Pulmonary artery endothelial cell (primary cell): ENCODE data around the gene SEC24B. TPM values are rescaled to one million over a fixed set of nuclear protein-coding genes. Genes with fewer than 3 reads are reported as not detected.

Source experiments
- DNase-seq: peaks from one replicate; pipeline ENCODE4 v3.0.0-alpha.2; 2011; ENCODE audit warnings: low read depth, low spot score
- total RNA-seq: library from RNA; depleted of rRNA; stranded (reverse); fragments of >200 nt; gene quantifications from 2 replicates; pipeline ENCODE4 v1.2.3, GENCODE V29; 2014

The SEC24B gene
- 12.9 and 14.6 TPM in 2 replicates for total RNA-seq

GRCh38 chr4:109433205-109434006 is at the start of gene SEC24B:
SEC24B (plus strand) TSS chr4:109433815; CDS start chr4:109433870, 55 bp downstream.
- peak; percentile 57 for DNase-seq

GRCh38 chr4:109383823-109384222 is 49.8 kb upstream of the SEC24B start:
- DNase-seq = no peak

GRCh38 chr4:109385260-109385659 is 48.4 kb upstream of the SEC24B start:
- no peak for DNase-seq

GRCh38 chr4:109389369-109390114 is 44.1 kb upstream of the SEC24B start:
- DNase-seq = no peak

GRCh38 chr4:109390115-109390768 is 43.4 kb upstream of the SEC24B start:
- no peak for DNase-seq

- DNase-seq = no peak
Measured at GRCh38 chr4:109395694-109396093, 37.9 kb upstream of the SEC24B start.

- no peak for DNase-seq
Measured at GRCh38 chr4:109398928-109399327, 34.7 kb upstream of the SEC24B start.

GRCh38 chr4:109406337-109406931 is 27.2 kb upstream of the SEC24B start:
- no peak for DNase-seq

- no peak for DNase-seq
Measured at GRCh38 chr4:109407027-109407737, 26.4 kb upstream of the SEC24B start.

- no peak for DNase-seq
Measured at GRCh38 chr4:109408711-109409110, 24.9 kb upstream of the SEC24B start.

- DNase-seq = no peak
Measured at GRCh38 chr4:109410226-109410625, 23.4 kb upstream of the SEC24B start.

- no peak for DNase-seq
Measured at GRCh38 chr4:109410776-109411175, 22.8 kb upstream of the SEC24B start.

GRCh38 chr4:109411964-109412363 is 21.7 kb upstream of the SEC24B start:
- no peak for DNase-seq

GRCh38 chr4:109412776-109413175 is 20.8 kb upstream of the SEC24B start:
- DNase-seq = no peak

- DNase-seq = no peak
Measured at GRCh38 chr4:109414938-109415337, 18.7 kb upstream of the SEC24B start.

- no peak for DNase-seq
Measured at GRCh38 chr4:109418588-109418987, 15.0 kb upstream of the SEC24B start.

GRCh38 chr4:109419679-109420078 is 13.9 kb upstream of the SEC24B start:
- DNase-seq = no peak

- DNase-seq = no peak
Measured at GRCh38 chr4:109424093-109424841, 9.3 kb upstream of the SEC24B start.

- no peak for DNase-seq
Measured at GRCh38 chr4:109425405-109425804, 8.2 kb upstream of the SEC24B start.

- DNase-seq = peak; percentile 70
Measured at GRCh38 chr4:109429545-109429944, 4.1 kb upstream of the SEC24B start.
